ENCODE data around the gene NTM. TPM values are rescaled to one million over a fixed set of nuclear protein-coding genes. Genes with fewer than 3 reads are reported as not detected.
A peak's percentile ranks its signal among the peaks of the same experiment; 100 is the strongest.

Gene NTM
- polyA plus RNA-seq, 1 experiment: 33.6 TPM

DNA sequence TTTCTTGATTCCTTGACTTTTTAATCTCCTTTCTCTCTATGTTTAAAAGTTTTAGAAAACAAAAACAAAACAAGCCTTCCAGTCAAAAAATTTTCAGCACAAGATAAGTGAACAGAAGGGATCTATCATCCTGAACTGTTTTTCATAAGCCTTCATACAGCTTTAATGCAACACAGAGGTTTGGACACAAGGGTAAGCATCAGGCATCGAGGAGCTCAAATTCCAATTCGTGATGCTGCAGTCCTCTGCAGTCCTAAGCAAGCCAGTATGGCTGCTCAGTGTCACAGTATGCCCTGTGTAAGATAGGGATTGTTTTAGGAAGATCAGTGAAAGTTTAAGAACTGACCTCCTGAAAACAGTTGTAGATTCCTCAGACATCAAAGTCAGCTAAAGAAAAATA lies 740.9 kb downstream of the NTM start:
- ChIA-PET POLR2A (no interaction called here), CTCF (interaction anchor here (1.0 to 4.8 kb wide), 4 partner anchors 9 to 15 kb away, joined by 4 to 23 read pairs (median 10); no protein-coding TSS in a partner anchor)
- Histone ChIP-seq H3K36me3 (ENCODE audit: control insufficient read depth, insufficient read depth, low read length) (no peaks in the 10 kb centered on the region), H3K27me3 (ENCODE audit: control insufficient read depth, insufficient read depth, low read length) (no peaks in the 10 kb centered on the region), H3K4me3 (ENCODE audit: low read depth, low read length) (no peak overlapping the region)
- no peak for DNase-seq (ENCODE audit: low read depth)
- TF ChIP-seq, protein P1, sequence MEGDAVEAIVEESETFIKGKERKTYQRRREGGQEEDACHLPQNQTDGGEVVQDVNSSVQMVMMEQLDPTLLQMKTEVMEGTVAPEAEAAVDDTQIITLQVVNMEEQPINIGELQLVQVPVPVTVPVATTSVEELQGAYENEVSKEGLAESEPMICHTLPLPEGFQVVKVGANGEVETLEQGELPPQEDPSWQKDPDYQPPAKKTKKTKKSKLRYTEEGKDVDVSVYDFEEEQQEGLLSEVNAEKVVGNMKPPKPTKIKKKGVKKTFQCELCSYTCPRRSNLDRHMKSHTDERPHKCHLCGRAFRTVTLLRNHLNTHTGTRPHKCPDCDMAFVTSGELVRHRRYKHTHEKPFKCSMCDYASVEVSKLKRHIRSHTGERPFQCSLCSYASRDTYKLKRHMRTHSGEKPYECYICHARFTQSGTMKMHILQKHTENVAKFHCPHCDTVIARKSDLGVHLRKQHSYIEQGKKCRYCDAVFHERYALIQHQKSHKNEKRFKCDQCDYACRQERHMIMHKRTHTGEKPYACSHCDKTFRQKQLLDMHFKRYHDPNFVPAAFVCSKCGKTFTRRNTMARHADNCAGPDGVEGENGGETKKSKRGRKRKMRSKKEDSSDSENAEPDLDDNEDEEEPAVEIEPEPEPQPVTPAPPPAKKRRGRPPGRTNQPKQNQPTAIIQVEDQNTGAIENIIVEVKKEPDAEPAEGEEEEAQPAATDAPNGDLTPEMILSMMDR (IDR thresholded peaks at IDR 0.05; ENCODE audit: insufficient read depth, low read depth, low read length): no peak

DNA sequence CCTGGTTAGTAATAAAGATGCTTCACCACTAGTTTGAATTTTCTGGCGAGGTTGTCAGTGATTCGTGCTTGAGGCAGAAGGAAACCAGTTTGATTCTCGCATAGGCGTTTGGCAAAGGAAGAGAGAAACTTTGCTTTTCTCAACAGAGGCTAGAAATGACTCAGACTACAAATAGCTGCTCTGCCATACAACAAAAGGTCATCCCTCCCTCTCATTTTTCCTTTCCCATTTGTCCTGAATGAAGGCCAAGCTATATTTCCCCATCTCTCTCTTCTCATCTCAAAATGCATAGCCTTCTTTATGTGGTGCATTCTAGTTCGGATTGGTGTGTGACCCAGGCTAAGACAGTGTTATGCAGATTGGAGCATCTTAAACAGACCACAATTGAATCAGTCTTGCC lies 741.4 kb downstream of the NTM start:
- Histone ChIP-seq H3K4me3 (ENCODE audit: low read depth, low read length) (no peak overlapping the region), H3K27me3 (ENCODE audit: control insufficient read depth, insufficient read depth, low read length) (no peaks in the 10 kb centered on the region), H3K36me3 (ENCODE audit: control insufficient read depth, insufficient read depth, low read length) (no peaks in the 10 kb centered on the region)
- CTCF ChIA-PET: interaction anchor here (1.0 to 4.8 kb wide), 5 partner anchors 10 to 244 kb away, joined by 3 to 23 read pairs (median 5); no protein-coding TSS in a partner anchor
- POLR2A ChIA-PET: no interaction called here
- peak; percentile 41 for DNase-seq (ENCODE audit: low read depth)
- TF ChIP-seq, protein P1 (IDR thresholded peaks at IDR 0.05; ENCODE audit: insufficient read depth, low read depth, low read length): no peak

DNA sequence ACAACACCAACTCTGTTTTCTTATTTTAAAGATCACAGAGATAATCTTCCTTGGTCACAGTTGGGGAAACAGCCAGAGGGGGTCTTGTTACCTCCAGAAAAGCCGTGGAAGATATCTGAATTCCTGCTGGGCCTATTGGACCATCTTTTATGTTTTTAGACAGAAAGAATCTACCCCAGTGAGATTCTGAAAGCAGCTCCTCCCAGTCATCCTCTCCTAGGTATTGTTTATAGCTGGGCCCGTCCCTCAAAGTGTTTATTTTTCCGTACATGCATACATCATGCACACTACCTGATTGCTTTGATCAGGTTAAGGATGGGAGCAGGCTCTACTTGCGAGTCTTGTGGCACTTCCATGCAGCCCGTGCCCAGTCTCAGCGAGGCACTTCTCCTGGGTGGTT lies 742.4 kb downstream of the NTM start:
- Histone ChIP-seq H3K27me3 (ENCODE audit: control insufficient read depth, insufficient read depth, low read length) (no peaks in the 10 kb centered on the region), H3K4me3 (ENCODE audit: low read depth, low read length) (no peak overlapping the region), H3K36me3 (ENCODE audit: control insufficient read depth, insufficient read depth, low read length) (no peaks in the 10 kb centered on the region)
- CTCF ChIA-PET: interaction anchor here (1.1 to 4.8 kb wide), 5 partner anchors 11 to 245 kb away, joined by 3 to 23 read pairs (median 5); no protein-coding TSS in a partner anchor
- POLR2A ChIA-PET: no interaction called here
- TF ChIP-seq, protein P1 (IDR thresholded peaks at IDR 0.05; ENCODE audit: insufficient read depth, low read depth, low read length): no peak
- DNase-seq (ENCODE audit: low read depth): no peak

DNA sequence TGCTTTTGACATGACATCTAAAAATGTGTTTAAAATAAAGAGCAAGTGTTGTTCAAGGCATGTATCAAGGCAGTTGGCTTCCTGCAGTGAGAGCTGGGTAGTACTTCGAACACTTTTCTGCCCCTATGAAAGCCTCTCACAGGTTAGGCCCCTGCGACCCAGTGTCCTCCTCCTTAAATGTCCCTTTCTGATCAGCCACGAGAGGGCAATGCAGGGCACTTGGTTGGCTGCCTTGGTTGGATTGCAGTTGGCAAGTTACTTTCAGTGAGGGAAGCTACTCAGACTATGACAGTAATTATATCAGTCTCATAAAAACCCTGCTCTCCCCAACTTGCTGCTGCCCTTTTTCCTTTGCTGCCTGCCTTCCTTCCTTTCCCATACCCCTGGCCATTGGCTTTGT lies 743.8 kb downstream of the NTM start:
- ChIA-PET POLR2A (no interaction called here), CTCF (interaction anchor here (1.1 to 4.8 kb wide), 3 partner anchors 10 to 221 kb away, joined by 5 to 23 read pairs (median 15); no protein-coding TSS in a partner anchor)
- Histone ChIP-seq H3K4me3 (ENCODE audit: low read depth, low read length) (no peak overlapping the region), H3K27me3 (ENCODE audit: control insufficient read depth, insufficient read depth, low read length) (no peaks in the 10 kb centered on the region), H3K36me3 (ENCODE audit: control insufficient read depth, insufficient read depth, low read length) (no peaks in the 10 kb centered on the region)
- no peak for DNase-seq (ENCODE audit: low read depth)
- TF ChIP-seq, protein P1 (IDR thresholded peaks at IDR 0.05; ENCODE audit: insufficient read depth, low read depth, low read length): peak; percentile 28; the same call in 1 of the 2 replicates

DNA sequence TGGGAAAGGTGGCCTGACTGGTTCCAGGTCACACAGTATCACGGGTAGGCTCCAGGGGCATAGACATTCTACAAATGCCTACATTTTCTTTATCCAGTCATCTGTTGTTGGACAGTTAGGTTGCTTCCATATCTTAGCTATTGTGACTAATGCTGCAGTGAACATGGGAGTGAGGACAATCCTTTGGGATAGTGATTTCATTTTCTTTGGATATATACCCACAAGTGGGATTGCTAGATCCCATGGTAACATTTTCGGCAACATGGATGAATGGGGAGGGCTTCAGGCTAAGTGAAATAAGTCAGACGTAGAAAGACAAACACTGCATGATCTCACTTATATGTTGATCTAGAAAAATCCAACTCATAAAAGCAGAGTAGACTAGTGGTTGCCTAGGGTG lies 744.3 kb downstream of the NTM start:
- H3K27me3 ChIP-seq (ENCODE audit: control insufficient read depth, insufficient read depth, low read length): no peaks in the 10 kb centered on the region
- CTCF ChIA-PET: interaction anchor here (0.7 to 4.8 kb wide), 3 partner anchors 9 to 199 kb away, joined by 3 to 23 read pairs (median 15); no protein-coding TSS in a partner anchor
- POLR2A ChIA-PET: no interaction called here
- DNase-seq (ENCODE audit: low read depth): no peak
- no peaks in the 10 kb centered on the region for H3K36me3 ChIP-seq (ENCODE audit: control insufficient read depth, insufficient read depth, low read length)
- no peak overlapping the region for H3K4me3 ChIP-seq (ENCODE audit: low read depth, low read length)
- TF ChIP-seq, protein P1 (IDR thresholded peaks at IDR 0.05; ENCODE audit: insufficient read depth, low read depth, low read length): no peak

Measured in BJ (cell line).